GM19397 (cell line): ENCODE measurements around the gene C19orf53.

ENCODE experiments used
- ATAC-seq: cut with Tn5 transposase; IDR thresholded peaks from one replicate; pipeline ENCODE4 v1.9.1; 2021; ENCODE audit warnings: mild to moderate bottlenecking, moderate library complexity; ENCODE audit not compliant: unreplicated experiment

C19orf53 gene

DNA sequence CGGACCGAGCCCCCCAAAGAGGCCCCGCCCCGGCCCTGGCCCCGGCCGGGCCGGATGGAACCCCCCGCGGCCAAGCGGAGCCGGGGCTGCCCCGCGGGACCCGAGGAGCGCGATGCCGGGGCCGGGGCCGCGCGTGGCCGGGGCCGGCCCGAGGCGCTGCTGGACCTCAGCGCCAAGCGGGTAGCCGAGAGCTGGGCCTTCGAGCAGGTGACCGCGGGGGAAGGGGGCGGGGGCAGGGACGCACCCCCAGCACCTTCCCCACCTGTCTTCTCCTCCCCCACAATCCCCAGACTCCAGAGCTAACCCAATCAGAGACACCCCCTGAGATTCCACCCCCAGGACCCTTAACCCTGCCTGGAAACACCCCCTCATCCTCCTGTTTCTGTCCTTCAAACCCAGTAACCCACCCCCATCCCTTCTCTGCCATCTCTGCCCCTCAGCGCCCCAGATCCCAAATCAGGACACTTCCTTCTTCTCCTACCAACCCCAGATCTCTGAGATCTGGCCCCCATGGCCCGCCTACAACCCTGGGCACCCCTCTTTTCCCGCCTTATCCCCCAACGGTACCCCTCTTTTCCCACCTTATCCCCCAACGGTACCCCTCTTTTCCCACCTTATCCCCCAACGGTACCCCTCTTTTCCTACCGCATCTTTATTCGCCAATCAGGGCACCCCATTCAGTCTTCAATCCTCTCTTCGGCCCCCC, 21.5 kb downstream of the C19orf53 start:
- ATAC-seq: peak; percentile 44

DNA sequence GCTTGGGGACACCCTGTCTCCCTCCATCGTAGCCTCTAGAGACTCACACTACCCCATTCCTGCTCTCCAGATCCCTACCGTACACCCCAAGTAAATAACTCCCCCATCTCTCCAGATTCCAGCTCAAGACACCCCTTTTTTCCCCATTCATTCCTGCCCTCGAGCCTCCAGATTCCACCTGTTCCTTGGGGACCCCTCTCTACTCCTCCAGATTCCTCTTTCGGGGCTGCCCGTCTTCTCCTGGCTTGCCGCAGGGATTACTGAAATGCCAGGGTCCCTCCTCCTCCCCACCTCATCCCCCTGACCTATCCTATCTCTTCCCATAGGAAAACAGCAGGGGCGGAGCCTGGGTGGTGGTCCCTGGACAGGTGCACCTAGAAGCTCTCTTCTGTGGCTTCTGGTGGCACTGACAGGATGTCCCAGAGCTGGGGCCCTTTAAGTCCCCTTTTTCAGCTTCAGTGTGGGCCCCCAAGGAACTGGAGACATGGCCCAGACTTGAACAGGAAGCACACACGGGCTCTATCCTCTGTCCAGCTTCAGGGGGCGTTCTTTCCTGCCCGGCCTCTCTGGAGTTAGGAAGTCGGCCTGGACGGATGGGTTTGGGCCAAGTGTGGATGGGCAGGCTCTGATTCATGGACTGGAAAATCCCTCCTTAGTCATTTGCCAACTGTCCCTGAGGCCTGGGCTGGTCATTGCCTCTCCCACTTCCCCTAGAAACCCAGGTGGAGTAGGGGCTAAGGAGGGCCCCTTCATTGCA, 22.2 kb downstream of the C19orf53 start:
- ATAC-seq: no peak

DNA sequence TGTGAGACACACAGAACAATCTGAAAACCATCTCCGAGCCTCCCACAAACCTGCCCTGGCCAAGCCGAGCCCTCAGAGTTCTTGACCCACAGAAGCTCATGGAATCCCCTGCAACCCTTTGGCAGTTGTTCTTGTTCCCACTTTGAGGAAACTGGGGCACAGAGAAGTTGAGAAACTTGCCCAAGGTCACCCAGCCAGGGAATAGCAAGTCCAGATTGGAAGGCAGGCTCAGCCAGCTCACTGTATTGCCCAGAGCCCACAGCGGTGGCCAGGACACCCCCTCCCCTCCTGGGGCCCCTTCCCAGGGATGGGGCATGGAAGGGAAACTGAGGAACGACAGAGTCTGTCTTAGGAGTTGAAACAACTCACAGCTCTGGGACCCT, 22.8 kb downstream of the C19orf53 start:
- ATAC-seq: no peak

DNA sequence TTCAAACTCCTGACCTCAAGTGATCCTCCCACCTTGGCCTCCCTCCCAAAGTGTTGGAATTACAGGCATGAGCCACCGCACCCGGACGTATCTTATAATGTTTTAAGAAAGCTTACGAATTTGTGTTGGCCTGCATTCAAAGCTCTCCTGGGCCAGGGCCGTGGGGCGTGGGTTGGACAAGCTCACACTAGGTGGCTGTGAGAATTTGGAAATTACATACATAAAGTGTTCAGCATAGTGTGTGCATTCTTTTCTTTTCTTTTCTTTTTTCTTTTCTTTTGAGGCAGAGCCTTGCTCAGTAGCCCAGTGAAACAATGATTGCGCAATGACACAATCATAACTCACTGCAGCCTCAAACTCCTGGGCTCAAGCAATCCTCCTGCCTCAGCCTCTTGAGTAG, 23.6 kb downstream of the C19orf53 start:
- no peak for ATAC-seq

DNA sequence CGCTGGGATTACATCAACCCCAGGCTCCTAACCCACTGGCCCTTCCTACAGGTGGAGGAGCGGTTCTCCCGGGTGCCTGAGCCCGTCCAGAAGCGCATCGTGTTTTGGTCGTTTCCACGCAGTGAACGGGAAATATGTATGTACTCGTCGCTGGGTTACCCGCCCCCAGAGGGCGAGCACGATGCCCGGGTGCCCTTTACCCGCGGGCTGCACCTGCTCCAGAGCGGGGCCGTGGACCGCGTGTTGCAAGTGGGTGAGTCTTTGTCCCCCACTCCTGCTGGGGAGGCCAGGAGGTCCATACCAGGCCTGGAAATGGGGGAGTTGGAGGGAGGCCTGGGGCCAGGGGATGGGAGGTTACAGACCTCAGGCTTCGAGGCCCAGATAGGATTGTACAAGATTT, 25.4 kb downstream of the C19orf53 start:
- no peak for ATAC-seq

DNA sequence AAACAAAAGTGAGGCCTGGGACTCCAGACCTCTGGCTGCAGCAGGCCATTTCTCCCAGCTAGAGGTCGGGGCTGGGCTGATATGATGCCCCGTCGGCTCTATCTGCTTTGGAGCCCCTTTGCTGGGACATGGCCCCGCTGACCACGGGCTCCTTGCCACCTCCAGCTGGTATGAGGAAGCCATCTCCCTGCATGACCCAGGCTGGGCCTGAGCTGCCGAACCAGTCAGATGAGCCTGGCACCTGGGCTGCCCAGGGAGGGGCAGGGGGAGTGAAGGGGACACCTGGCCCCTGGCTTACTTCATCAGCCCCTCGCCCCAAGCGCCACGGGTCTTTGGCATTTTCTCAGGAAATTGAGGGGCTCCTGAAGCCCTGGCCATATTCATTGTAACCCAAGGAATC, 28.8 kb downstream of the C19orf53 start:
- no peak for ATAC-seq

DNA sequence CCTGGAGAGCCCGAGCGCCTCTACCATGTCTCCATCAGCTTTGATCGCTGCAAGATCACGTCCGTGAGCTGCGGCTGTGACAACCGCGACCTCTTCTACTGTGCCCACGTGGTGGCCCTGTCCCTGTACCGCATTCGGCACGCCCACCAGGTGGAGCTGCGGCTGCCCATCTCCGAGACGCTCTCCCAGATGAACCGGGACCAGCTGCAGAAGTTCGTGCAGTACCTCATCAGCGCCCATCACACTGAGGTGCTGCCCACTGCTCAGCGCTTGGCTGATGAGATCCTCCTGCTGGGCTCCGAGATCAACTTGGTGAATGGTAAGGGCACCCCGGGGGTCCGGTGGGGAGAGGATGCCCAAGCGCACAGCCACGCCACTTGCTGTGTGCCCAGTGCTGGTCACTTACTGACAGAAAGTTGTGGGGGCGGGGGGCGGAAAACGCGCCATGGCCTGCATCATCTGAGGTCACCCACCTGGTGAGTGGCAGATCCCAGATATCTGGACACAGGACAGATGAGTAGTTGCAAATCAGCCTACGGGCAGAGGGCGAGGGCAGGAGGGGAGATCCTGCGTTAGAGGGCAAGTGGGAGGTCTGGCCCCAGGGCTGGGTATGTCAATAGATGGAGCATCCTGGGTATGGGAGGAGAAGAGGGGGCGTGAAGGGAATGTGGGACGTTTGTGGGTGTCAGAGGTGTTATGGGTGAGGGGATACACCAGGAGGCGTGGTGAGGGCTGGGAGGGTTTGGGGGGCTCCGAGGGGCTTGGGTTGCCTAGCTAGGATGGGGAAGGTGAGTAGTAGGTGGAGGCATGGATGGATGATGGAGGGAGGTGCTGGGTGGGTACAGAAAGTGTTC, 30.8 kb downstream of the C19orf53 start:
- ATAC-seq: no peak

DNA sequence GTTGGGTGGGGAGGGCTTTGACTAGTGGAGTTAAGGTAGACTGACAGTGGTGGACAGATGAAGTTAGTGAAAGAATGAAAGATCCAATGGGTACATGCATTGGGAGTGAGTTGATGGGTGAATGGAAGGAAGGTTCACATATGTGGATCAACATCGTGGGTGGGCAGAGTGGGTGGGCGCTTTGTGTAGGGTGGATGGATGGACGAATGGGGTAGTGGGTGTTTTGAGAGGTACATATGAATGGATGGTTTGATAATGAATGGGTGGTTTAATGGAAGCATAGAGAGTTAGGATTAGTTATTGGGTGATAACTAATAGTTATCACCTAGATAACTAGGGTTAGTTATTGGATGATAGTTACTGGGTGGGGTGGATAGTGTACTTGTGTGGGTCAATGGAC, 32.5 kb downstream of the C19orf53 start:
- no peak for ATAC-seq

DNA sequence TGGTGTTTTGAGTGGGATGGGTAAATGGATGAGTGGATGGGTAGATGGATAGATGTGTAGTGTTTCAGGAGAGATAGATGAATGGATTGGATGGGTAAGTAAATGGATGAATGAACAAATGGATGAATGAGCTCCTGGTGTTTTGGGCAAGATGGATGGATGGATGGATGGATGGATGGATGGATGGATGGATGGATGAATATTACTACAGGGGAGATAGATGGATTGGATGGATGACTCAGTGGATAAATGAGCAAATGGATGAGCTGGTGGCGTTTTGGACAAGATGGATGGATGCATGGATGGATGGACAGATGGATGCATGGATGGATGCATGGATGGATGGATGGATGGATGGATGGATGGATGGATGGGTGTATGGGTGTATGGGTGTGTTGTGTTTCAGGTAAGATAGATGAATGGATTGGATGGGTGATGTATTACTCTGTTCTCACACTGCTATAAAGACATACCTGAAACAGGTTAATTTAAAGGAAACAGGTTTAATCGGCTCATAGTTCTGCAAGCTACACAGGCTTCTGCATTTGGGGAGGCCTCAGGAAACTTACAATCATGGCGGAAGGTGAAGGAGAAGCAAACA, 33.3 kb downstream of the C19orf53 start:
- no peak for ATAC-seq

DNA sequence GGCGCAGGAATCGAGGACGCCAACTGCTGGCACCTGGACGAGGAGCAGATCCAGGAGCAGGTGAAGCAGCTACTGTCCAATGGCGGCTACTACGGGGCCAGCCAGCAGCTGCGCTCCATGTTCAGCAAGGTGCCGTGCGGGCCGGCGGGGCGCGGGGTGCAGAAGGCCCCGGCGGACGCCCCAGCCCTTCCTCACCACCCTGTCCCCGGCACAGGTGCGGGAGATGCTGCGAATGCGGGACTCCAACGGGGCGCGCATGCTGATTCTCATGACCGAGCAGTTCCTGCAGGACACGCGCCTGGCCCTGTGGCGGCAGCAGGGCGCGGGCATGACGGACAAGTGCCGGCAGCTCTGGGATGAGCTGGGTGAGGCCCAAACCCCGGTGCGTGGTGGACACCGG, 34.6 kb downstream of the C19orf53 start:
- ATAC-seq: no peak

DNA sequence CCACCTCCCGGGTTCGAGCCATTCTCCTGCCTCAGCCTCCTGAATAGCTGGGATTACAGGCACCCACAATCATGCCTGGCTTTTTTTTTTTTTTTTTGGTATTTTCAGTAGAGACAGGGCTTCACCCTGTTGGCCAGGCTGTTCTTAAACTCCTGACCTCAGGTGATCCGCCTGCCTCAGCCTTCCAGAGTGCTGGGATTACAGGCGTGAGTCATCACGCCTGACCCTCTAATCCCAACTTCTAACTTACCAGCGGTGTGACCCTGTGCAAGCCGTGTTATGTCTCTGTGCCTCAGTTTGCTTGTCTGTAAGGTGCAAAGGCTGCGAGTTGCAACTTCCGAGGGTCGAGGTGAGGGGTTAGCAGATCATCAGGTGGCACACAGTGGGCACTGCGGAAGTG, 38.3 kb downstream of the C19orf53 start:
- no peak for ATAC-seq

DNA sequence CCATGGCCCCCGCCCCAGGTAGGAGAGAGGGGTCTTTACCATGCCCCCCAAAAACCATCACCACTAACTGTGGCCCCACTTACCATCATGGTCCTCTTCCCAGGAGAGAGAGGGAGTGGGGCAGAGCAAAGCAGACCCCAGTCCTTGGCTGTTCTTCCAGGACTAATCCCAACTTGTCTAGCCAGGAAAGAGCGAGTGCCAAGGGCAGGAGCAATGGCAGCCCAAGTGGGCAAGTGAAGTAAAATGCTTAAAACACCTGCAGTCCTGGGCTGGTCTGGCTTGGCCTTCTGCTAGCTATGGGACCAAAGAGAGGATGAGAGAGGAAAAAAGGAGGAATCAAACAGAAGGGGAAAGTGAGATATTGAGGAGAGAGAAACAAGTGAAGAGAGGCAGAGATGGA, 38.9 kb downstream of the C19orf53 start:
- no peak for ATAC-seq

DNA sequence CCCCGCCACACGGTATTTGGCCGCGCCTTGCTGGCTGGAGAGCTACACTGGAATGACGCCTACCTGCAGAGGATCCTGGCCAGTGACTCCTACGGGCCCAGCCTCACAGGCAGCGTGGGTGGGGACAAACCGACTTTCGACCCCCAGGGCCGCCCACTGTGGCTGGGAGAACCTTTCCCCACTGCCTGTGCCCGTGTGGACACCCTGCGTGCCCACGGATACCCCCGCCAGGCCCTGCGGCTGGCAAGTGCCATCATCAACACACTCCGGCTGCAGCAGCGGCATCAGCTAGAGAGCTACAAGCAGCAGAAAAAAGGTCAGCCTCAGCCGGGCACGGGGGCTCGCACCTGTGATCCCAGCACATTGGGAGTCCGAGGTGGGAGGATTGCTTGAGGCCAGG, 40.3 kb downstream of the C19orf53 start:
- ATAC-seq: no peak

DNA sequence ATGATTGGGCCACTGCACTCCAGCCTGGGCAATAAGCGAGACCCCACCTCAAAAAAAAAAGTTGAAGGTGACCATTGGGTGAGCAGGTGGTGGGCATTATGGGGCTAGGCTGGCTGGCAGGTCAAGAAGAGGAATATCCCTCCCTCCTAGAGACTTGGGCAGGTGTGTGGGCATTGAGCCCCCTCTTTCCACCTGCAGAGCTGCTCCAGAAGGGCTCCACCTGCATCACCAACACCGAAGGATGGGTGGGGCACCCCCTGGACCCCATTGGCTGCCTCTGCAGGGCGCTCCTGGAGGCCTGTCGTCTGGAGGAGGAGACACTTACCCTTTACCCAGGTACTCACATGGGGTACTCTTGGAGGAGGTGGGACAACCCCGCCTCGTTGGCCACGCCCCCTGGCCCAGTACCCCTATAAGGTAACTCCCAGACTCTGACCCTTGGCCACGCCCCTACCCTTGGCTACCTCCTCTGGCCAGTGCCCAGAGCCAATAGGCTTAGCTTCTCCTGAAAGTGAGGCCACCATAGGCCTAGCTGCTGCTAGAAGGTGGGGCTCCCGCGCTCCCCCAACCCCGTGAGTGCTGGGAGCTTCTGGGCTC, 42.9 kb downstream of the C19orf53 start:
- ATAC-seq: no peak

DNA sequence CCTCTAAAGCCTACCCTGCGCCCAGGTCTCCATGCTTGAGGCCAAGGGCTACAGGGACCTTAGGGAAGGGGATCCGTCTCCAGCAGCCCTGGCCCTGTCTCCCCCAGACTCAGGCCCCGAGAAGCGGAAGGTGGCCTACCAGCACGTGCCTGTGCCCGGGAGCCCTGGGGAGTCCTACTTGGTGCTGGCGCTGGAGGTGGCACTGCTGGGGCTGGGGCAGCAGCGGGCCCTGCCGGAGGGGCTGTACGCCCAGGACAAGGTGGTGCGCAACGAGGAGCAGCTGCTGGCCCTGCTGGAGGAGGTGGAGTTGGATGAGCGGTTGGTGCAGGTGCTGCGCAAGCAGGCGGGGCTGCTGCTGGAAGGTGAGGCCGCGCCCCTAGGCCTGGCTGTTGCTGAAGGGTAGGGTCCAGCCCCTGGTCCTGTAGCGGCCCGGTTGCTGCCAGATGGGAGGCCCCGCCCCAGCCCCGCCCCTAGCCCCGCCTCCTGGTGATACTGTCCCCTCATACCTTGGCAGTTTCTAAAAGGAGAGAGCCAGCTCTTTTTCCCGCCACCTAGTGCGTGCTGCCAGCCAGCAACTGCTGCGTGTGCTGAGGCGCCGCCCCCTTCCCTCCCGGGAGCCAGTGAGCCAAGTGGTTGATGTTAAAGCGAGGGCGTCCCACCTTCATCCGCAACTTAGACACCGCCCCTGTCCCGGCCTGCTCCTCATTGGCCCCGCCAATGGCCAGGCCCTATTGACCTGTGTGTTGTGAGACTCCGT, 43.5 kb downstream of the C19orf53 start:
- ATAC-seq: no peak

DNA sequence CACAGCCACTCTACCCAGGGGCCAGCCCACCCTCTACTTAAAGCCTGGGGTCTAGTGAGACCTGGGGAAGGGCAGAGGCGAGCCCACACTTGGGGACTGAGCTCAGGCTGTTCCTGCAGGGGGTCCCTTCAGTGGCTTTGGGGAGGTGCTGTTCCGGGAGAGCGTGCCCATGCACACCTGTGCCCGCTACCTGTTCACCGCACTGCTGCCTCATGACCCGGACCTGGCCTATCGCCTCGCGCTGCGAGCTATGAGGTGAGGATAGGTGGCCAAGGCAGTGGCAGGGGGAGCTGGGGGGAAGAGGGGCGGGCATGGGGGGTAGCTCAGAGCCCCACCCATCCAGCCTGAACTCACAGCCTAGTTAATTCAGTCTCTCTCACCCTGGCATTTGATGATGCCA, 45.0 kb downstream of the C19orf53 start:
- ATAC-seq: no peak

DNA sequence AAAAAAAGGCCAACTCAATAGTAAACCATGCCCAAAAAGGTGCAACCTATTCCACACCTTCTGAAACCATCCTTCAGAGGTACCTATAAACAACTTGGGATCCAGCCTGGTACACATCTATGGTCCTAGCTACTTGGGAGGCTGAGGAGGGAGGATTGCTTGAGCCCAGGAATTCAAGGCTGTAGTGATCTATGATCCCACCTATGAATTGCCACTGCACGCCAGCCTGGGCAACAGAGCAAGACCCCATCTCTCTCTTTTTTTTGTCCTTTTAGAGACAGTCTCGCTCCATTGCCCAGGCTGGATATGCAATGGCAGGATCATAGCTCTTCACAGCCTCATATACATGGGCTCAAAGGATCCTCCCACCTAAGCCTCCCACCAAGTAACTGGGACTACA, 47.0 kb downstream of the C19orf53 start:
- ATAC-seq: no peak

DNA sequence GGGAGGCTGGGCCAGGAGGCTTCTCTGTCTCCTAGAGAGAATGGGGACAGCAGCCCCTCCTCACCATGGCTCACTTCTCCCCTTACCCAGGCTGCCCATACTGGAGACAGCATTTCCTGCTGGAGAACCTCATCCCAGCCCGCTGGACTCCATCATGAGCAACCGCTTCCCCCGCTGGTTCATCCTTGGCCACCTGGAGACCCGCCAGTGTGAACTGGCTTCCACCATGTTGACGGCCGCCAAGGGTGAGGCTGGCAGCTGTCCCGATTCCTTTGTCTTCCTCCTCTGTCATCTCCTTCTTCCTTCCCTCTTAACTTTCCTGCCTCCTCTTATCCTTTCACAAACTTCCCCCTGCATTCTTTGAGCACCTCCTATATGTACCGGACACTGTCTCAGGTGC, 49.0 kb downstream of the C19orf53 start:
- ATAC-seq: no peak

DNA sequence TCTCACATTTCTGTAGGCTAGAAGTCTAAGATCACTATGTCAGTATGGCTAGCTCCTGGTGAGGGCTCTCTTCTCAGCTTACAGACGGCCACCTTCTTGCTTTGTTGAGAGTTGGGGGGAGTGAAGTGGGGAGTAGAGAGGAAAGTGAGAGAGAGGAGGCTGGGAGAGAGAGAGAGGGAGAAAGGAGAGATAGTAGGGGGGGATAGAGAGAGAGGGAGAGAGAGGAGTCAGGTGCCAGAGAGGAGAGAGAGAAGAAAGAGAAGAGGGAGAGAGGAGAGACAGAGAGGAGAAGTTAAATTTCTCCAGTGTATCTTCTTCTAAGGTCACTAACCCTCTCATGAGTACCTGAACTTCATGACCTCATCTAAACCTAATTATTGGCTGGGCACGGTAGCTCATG, 49.6 kb downstream of the C19orf53 start:
- ATAC-seq: no peak

DNA sequence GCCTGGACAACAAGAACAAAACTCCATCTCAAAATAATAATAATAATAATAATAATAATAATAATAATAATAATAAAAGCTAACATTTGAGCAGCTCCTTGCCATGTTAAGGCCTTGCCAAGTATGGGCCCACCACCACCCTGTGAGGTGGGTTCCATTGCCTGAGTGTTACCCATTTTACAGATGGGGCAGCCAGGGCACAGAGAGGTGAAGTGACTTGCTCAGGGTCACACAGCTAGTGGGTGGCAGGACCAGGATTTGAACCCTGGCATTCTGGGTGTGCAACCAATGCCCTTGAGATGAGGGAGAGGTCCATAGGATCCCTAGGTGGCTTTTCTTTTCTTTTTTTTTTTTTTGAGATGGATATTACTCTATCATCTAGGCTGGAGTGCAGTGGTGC, 50.4 kb downstream of the C19orf53 start:
- ATAC-seq: no peak
